Limb (tissue), 2 donors: ENCODE results near the gene CSF1.
"Not testable (repeated sequence)": the region's sequence is repeated elsewhere in the genome, so short reads cannot be mapped to it uniquely, and the experiment has no call there.

Experiments used
- DNase-seq, 2 donors: peaks; one replicate each; pipeline ENCODE4 v3.0.0-alpha.2; 2016; ENCODE audit errors: extremely low spot score in 2 of 2

CSF1 gene

GRCh38 chr1:109919303-109919702, 8.7 kb downstream of the CSF1 start:
- DNase-seq, result no peak

GRCh38 chr1:109920391-109920790, 9.7 kb downstream of the CSF1 start:
- not testable (repeated sequence) for DNase-seq

- DNase-seq, result no peak
Observed at GRCh38 chr1:109922326-109922725, 11.7 kb downstream of the CSF1 start.

- no peak for DNase-seq
Observed at GRCh38 chr1:109923131-109923945, 12.7 kb downstream of the CSF1 start.

GRCh38 chr1:109923946-109924275, 13.3 kb downstream of the CSF1 start:
- no peak for DNase-seq

GRCh38 chr1:109924316-109924715, 13.7 kb downstream of the CSF1 start:
- DNase-seq, result no peak

GRCh38 chr1:109925159-109925990, 14.7 kb downstream of the CSF1 start:
- no peak for DNase-seq

GRCh38 chr1:109926662-109927300, 16.1 kb downstream of the CSF1 start:
- no peak for DNase-seq

- no peak for DNase-seq
Observed at GRCh38 chr1:109927356-109927755, 16.7 kb downstream of the CSF1 start.

- DNase-seq, result no peak
Observed at GRCh38 chr1:109927911-109928321, 17.3 kb downstream of the CSF1 start.

- DNase-seq, result no peak
Observed at GRCh38 chr1:109928591-109929111, 18.0 kb downstream of the CSF1 start.

GRCh38 chr1:109929170-109929569, 18.5 kb downstream of the CSF1 start:
- no peak for DNase-seq

- DNase-seq, result no peak
Observed at GRCh38 chr1:109929588-109930251, 19.1 kb downstream of the CSF1 start.

GRCh38 chr1:109930252-109930993, 19.8 kb downstream of the CSF1 start:
- DNase-seq, result no peak

- peak; percentile 32 to 69 for DNase-seq
Observed at GRCh38 chr1:109931189-109931731, 20.6 kb downstream of the CSF1 start.

GRCh38 chr1:109931911-109932636, 21.4 kb downstream of the CSF1 start:
- no peak for DNase-seq

- no peak for DNase-seq
Observed at GRCh38 chr1:109932679-109933078, 22.0 kb downstream of the CSF1 start.

GRCh38 chr1:109933856-109934711, 23.4 kb downstream of the CSF1 start:
- no peak for DNase-seq

- DNase-seq, result no peak
Observed at GRCh38 chr1:109935451-109935900, 24.8 kb downstream of the CSF1 start.
